ENCODE measurements around the gene CTNNBIP1.
A peak's percentile ranks its signal among the peaks of the same experiment; 100 is the strongest.

The CTNNBIP1 gene

GRCh38 chr1:9874959-9875635 lies 35.0 kb downstream of the CTNNBIP1 start:
- peak; percentile 87 for DNase-seq

GRCh38 chr1:9874412-9874811 lies 35.7 kb downstream of the CTNNBIP1 start:
- DNase-seq, result no peak

GRCh38 chr1:9873992-9874391 lies 36.1 kb downstream of the CTNNBIP1 start:
- no peak for DNase-seq

- no peak for DNase-seq
Observed at GRCh38 chr1:9873385-9873784, 36.7 kb downstream of the CTNNBIP1 start.

- no peak for DNase-seq
Observed at GRCh38 chr1:9872430-9873165, 37.5 kb downstream of the CTNNBIP1 start.

- no peak for DNase-seq
Observed at GRCh38 chr1:9871707-9872425, 38.2 kb downstream of the CTNNBIP1 start.

- no peak for DNase-seq
Observed at GRCh38 chr1:9871021-9871420, 39.0 kb downstream of the CTNNBIP1 start.

- DNase-seq, result no peak
Observed at GRCh38 chr1:9870572-9870971, 39.5 kb downstream of the CTNNBIP1 start.

- no peak for DNase-seq
Observed at GRCh38 chr1:9869831-9870251, 40.2 kb downstream of the CTNNBIP1 start.

GRCh38 chr1:9868244-9868590 lies 41.9 kb downstream of the CTNNBIP1 start:
- no peak for DNase-seq

GRCh38 chr1:9867408-9868243 lies 42.4 kb downstream of the CTNNBIP1 start:
- DNase-seq, result peak; percentile 96

GRCh38 chr1:9866836-9867235 lies 43.2 kb downstream of the CTNNBIP1 start:
- no peak for DNase-seq

GRCh38 chr1:9865724-9866123 lies 44.3 kb downstream of the CTNNBIP1 start:
- no peak for DNase-seq

GRCh38 chr1:9863371-9863770 lies 46.7 kb downstream of the CTNNBIP1 start:
- DNase-seq, result no peak

- no peak for DNase-seq
Observed at GRCh38 chr1:9861360-9861759, 48.7 kb downstream of the CTNNBIP1 start.

GRCh38 chr1:9860887-9861286 lies 49.2 kb downstream of the CTNNBIP1 start:
- no peak for DNase-seq

- DNase-seq, result no peak
Observed at GRCh38 chr1:9859281-9860014, 50.6 kb downstream of the CTNNBIP1 start.

GRCh38 chr1:9858293-9859035 lies 51.6 kb downstream of the CTNNBIP1 start:
- DNase-seq, result no peak

GRCh38 chr1:9855186-9855585 lies 54.9 kb downstream of the CTNNBIP1 start:
- DNase-seq, result no peak

- no peak for DNase-seq
Observed at GRCh38 chr1:9853249-9853595, 56.8 kb downstream of the CTNNBIP1 start.

GRCh38 chr1:9852410-9853248 lies 57.4 kb downstream of the CTNNBIP1 start:
- no peak for DNase-seq

Data from stimulated activated CD8-positive, alpha-beta memory T cell treated with anti-CD3 and anti-CD28 coated beads, Interleukin-4, amount 100 ng/mL, for 48 hours (primary cell).